SU-DHL-6 (cell line): ENCODE measurements around the gene FIGNL2.

Source experiments
- H2AFZ ChIP-seq: fragments of 200-600 bp; sonication (generic); 2 replicates; pipeline ENCODE4 v1.6.1; 2014; ENCODE audit warnings: low read depth, mild to moderate bottlenecking, moderate library complexity, mixed read lengths, antibody characterized with exemption, low read length; ENCODE audit not compliant: severe bottlenecking
- H3F3A ChIP-seq: fragments of 200-600 bp; shearing (Covaris generic); 2 replicates; pipeline ENCODE4 v1.6.0; 2016; ENCODE audit warnings: antibody characterized with exemption, mild to moderate bottlenecking; ENCODE audit not compliant: insufficient read depth
- H3K27ac ChIP-seq: fragments of 200-600 bp; sonication (generic); 2 replicates; pipeline ENCODE4 v1.5.1; 2016; ENCODE audit warnings: low read depth, mild to moderate bottlenecking, low read length, moderate library complexity, mixed read lengths
- H3K27me3 ChIP-seq: fragments of 200-600 bp; sonication (generic), shearing (Covaris generic); 2 replicates; pipeline ENCODE4 v1.6.0; 2014; ENCODE audit warnings: mild to moderate bottlenecking, low read length
- H3K36me3 ChIP-seq: fragments of 200-600 bp; sonication (generic); 2 replicates; pipeline ENCODE4 v1.6.1; 2014; ENCODE audit warnings: mild to moderate bottlenecking, low read length, mixed read lengths
- H3K4me2 ChIP-seq: fragments of 300-600, 200-600 bp; shearing (Covaris generic), sonication (generic); 2 replicates; pipeline ENCODE4 v1.6.0; 2014; ENCODE audit warnings: low read length, low read depth, mild to moderate bottlenecking; ENCODE audit not compliant: poor library complexity, severe bottlenecking
- H3K4me3 ChIP-seq: fragments of 200-600 bp; sonication (generic); 2 replicates; pipeline ENCODE4 v1.5.1; 2014; ENCODE audit warnings: antibody characterized with exemption, low read length, mild to moderate bottlenecking, mixed read lengths; ENCODE audit not compliant: insufficient read depth, poor library complexity, severe bottlenecking
- H3K79me2 ChIP-seq: fragments of 200-600 bp; sonication (generic); 2 replicates; pipeline ENCODE4 v1.6.1; 2014; ENCODE audit warnings: mild to moderate bottlenecking, low read length, moderate library complexity; ENCODE audit not compliant: insufficient read depth
- H3K9ac ChIP-seq: fragments of 200-600 bp; sonication (generic); 2 replicates; pipeline ENCODE4 v1.7.0; 2014; ENCODE audit warnings: mild to moderate bottlenecking, low read length
- H3K9me2 ChIP-seq: fragments of 200-600 bp; sonication (generic); replicated peaks from 2 replicates; pipeline ENCODE4 v1.6.1; 2014; ENCODE audit warnings: low read length; ENCODE audit not compliant: insufficient read depth
- H3K9me3 ChIP-seq: fragments of 200-600 bp; sonication (generic); 2 replicates; pipeline ENCODE4 v1.6.1; 2014; ENCODE audit warnings: low read length, mixed read lengths; ENCODE audit not compliant: insufficient read depth
- H4K20me1 ChIP-seq: fragments of 200-600 bp; sonication (generic); 2 replicates; pipeline ENCODE4 v1.6.1; 2014; ENCODE audit warnings: low read depth, mild to moderate bottlenecking, antibody characterized with exemption, low read length, moderate library complexity, mixed read lengths
- EZH2phosphoT487 ChIP-seq: fragments of 200-600 bp; sonication (generic), shearing (Covaris generic); conservative IDR thresholded peaks from 2 replicates; pipeline ENCODE4 v1.6.1; 2018; ENCODE audit warnings: mild to moderate bottlenecking, antibody characterized with exemption, low read length, moderate library complexity, mixed read lengths
- TF ChIP-seq, protein P1 (sequence below): fragments of 200-600 bp; sonication (generic); IDR thresholded peaks from one replicate; pipeline ENCODE4 v1.5.1; 2017; ENCODE audit warnings: antibody characterized with exemption, mild to moderate bottlenecking, low read length, moderate library complexity; ENCODE audit not compliant: insufficient read depth, poor library complexity, severe bottlenecking

The FIGNL2 gene

DNA sequence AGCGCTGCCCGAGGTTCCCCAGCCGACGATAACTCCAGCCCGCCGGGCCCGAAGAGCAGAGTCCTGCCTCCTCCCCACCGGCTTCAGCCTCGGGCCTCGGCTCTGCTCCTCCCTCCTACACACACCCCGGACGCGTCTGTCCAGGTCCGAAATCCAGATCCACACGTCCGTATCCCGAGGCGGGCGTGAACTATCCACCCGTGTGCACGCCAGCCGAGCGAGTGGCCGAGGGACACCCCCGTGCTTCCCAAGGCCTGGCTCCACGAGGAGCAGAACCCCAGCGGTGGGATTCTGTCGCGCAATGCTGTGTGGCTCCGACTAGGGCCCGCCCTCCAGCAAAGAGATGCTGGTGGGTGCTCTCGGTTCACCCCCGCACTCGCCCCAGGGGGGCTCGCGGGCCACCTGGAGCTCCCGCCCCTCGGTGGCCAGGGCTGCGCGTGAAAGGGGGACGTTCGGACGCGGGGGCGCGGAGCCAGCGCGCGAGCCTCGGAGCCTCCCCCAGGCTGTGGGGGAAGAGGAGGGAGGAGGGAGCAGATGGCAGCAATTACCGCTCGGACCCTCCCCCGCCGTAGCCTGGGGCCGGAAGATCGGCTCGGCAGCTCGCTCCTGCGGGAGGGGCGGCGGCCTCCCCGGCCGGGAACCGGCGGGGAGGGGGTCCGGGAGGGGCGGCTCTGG lies 20.4 kb upstream of the FIGNL2 start:
- Histone ChIP-seq H3K4me2 (no peak overlapping the region), H3K27ac (no peak overlapping the region), H3K27me3 (no peaks in the 10 kb centered on the region)

DNA sequence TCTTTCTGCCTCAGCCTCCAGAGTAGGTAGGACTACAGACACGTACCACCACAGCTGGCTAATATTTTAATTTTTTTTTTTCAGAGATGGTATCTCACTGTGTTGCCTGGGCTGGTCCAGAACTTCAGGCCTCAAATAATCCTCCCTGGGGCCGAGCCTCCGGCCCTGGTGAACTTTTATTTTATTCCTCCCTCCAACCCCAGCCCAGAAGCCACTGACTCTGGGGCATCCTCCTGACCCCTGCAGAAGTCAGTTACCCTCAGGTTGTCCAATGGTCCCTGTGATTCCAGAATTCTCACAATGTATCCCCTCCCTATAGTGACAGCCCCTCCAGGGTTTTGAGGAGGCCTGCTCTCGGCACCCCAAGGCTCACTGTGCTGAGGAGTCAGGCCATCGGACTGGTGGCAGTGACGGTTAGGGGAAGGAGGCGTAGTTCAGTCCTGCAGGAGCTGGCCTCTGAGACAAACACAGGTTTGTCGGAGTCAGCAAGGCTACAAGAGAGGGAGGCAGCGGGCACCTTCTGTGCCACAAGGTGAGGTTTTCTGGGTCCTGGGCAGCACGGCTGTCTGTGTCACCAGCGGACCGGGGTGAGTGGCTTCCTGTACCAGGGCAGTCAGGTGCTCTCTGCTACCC lies 19.4 kb upstream of the FIGNL2 start:
- H3K79me2 ChIP-seq = no peaks in the 10 kb centered on the region
- H3K36me3 ChIP-seq = no peaks in the 10 kb centered on the region
- no peaks in the 10 kb centered on the region for H3F3A ChIP-seq
- no peak for TF ChIP-seq EZH2phosphoT487
- TF ChIP-seq, protein P1, sequence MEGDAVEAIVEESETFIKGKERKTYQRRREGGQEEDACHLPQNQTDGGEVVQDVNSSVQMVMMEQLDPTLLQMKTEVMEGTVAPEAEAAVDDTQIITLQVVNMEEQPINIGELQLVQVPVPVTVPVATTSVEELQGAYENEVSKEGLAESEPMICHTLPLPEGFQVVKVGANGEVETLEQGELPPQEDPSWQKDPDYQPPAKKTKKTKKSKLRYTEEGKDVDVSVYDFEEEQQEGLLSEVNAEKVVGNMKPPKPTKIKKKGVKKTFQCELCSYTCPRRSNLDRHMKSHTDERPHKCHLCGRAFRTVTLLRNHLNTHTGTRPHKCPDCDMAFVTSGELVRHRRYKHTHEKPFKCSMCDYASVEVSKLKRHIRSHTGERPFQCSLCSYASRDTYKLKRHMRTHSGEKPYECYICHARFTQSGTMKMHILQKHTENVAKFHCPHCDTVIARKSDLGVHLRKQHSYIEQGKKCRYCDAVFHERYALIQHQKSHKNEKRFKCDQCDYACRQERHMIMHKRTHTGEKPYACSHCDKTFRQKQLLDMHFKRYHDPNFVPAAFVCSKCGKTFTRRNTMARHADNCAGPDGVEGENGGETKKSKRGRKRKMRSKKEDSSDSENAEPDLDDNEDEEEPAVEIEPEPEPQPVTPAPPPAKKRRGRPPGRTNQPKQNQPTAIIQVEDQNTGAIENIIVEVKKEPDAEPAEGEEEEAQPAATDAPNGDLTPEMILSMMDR = no peak
- no peak overlapping the region for H3K4me3 ChIP-seq
- H2AFZ ChIP-seq = no peak overlapping the region
- H3K9me2 ChIP-seq = no peaks in the 10 kb centered on the region
- no peaks in the 10 kb centered on the region for H3K9me3 ChIP-seq
- no peak overlapping the region for H3K27ac ChIP-seq
- no peaks in the 10 kb centered on the region for H4K20me1 ChIP-seq
- H3K9ac ChIP-seq = no peak overlapping the region
- H3K27me3 ChIP-seq = no peaks in the 10 kb centered on the region
- no peak overlapping the region for H3K4me2 ChIP-seq

More for the DNA sequence above, 20.4 kb upstream of the FIGNL2 start:
- Histone ChIP-seq H3K79me2 (no peaks in the 10 kb centered on the region), H3K9me3 (no peaks in the 10 kb centered on the region), H3K4me3 (no peak overlapping the region), H3K36me3 (no peaks in the 10 kb centered on the region), H3K9me2 (no peaks in the 10 kb centered on the region), H4K20me1 (no peaks in the 10 kb centered on the region), H3K9ac (no peak overlapping the region), H3F3A (no peaks in the 10 kb centered on the region), H2AFZ (no peak overlapping the region)
- TF ChIP-seq, protein P1 = no peak
- no peak for TF ChIP-seq EZH2phosphoT487

DNA sequence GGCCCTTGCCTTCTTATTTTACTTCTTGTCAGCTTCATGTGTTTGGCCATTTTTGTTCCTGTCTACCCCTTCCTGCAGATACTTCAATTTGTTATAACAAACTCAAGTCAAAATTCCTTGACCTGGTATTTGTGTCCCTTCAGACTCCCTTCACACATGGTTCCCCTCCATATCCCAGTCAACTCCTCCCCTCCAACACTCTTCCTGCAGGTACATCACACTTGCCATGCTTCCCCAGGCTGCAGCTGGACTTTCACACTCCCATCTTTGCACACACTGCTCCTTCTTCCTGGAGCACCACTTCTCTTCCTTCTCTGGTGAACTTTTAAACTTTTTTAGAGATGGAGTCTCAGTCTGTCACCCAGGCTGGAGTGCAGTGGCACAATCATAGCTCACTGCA lies 18.9 kb upstream of the FIGNL2 start:
- H3K9me3 ChIP-seq = no peaks in the 10 kb centered on the region
- H4K20me1 ChIP-seq = no peaks in the 10 kb centered on the region
- H3K9ac ChIP-seq = no peak overlapping the region
- no peaks in the 10 kb centered on the region for H3K9me2 ChIP-seq
- H2AFZ ChIP-seq = no peak overlapping the region
- no peaks in the 10 kb centered on the region for H3F3A ChIP-seq
- no peaks in the 10 kb centered on the region for H3K79me2 ChIP-seq
- no peak overlapping the region for H3K4me2 ChIP-seq
- no peak for TF ChIP-seq EZH2phosphoT487
- TF ChIP-seq, protein P1 = no peak
- H3K27me3 ChIP-seq = no peaks in the 10 kb centered on the region
- no peaks in the 10 kb centered on the region for H3K36me3 ChIP-seq
- no peak overlapping the region for H3K4me3 ChIP-seq
- no peak overlapping the region for H3K27ac ChIP-seq
